ENCODE measurements around the gene DOCK1. TPM values are rescaled to one million over a fixed set of nuclear protein-coding genes. Genes with fewer than 3 reads are reported as not detected.
"Not testable (repeated sequence)": the region's sequence is repeated elsewhere in the genome, so short reads cannot be mapped to it uniquely, and the experiment has no call there.

The DOCK1 gene
- total RNA-seq, 1 donor from 2014 or later, result 57.8 TPM

GRCh38 chr10:126889421-126889820 lies 15.8 kb upstream of the DOCK1 start:
- H3K36me3 Mint-ChIP-seq (ENCODE audit: low read depth), result no peaks in the 10 kb centered on the region
- no peaks in the 10 kb centered on the region for H3K9me3 Mint-ChIP-seq (ENCODE audit: low read depth)
- H3K4me1 Mint-ChIP-seq (ENCODE audit: low read depth), result no peaks in the 10 kb centered on the region
- H3K4me3 Mint-ChIP-seq (ENCODE audit: unreplicated experiment), result no peak overlapping the region
- H3K27ac Mint-ChIP-seq (ENCODE audit: unreplicated experiment), result no peak overlapping the region
- DNase-seq (ENCODE audit: low spot score), result no peak
- H3K27me3 Mint-ChIP-seq (ENCODE audit: low read depth), result peaks cover 2% of the 10 kb centered on the region
- no peak for TF ChIP-seq CTCF (IDR thresholded peaks at IDR 0.05)

- DNase-seq (ENCODE audit: low spot score); H3K4me3 Mint-ChIP-seq (ENCODE audit: unreplicated experiment); H3K4me1 Mint-ChIP-seq (ENCODE audit: low read depth); H3K36me3 Mint-ChIP-seq (ENCODE audit: low read depth); H3K9me3 Mint-ChIP-seq (ENCODE audit: low read depth); H3K27ac Mint-ChIP-seq (ENCODE audit: unreplicated experiment); H3K27me3 Mint-ChIP-seq (ENCODE audit: low read depth): not testable (repeated sequence)
Measured at GRCh38 chr10:126890797-126891196, 14.4 kb upstream of the DOCK1 start.

- TF ChIP-seq CTCF (IDR thresholded peaks at IDR 0.05), result no peak
- peaks cover 2% of the 10 kb centered on the region for H3K27me3 Mint-ChIP-seq (ENCODE audit: low read depth)
- no peaks in the 10 kb centered on the region for H3K9me3 Mint-ChIP-seq (ENCODE audit: low read depth)
- H3K4me3 Mint-ChIP-seq (ENCODE audit: unreplicated experiment), result no peak overlapping the region
- no peaks in the 10 kb centered on the region for H3K4me1 Mint-ChIP-seq (ENCODE audit: low read depth)
- H3K27ac Mint-ChIP-seq (ENCODE audit: unreplicated experiment), result no peak overlapping the region
- H3K36me3 Mint-ChIP-seq (ENCODE audit: low read depth), result no peaks in the 10 kb centered on the region
- DNase-seq (ENCODE audit: low spot score), result no peak
Measured at GRCh38 chr10:126892226-126893175, 12.7 kb upstream of the DOCK1 start.

GRCh38 chr10:126893206-126893605 lies 12.0 kb upstream of the DOCK1 start:
- H3K9me3 Mint-ChIP-seq (ENCODE audit: low read depth), result peaks cover 4% of the 10 kb centered on the region
- no peaks in the 10 kb centered on the region for H3K4me1 Mint-ChIP-seq (ENCODE audit: low read depth)
- no peak overlapping the region for H3K4me3 Mint-ChIP-seq (ENCODE audit: unreplicated experiment)
- no peak for DNase-seq (ENCODE audit: low spot score)
- TF ChIP-seq CTCF (IDR thresholded peaks at IDR 0.05), result no peak
- no peak overlapping the region for H3K27ac Mint-ChIP-seq (ENCODE audit: unreplicated experiment)
- peaks cover 2% of the 10 kb centered on the region for H3K27me3 Mint-ChIP-seq (ENCODE audit: low read depth)
- H3K36me3 Mint-ChIP-seq (ENCODE audit: low read depth), result peaks cover 2% of the 10 kb centered on the region

- Mint-ChIP-seq H3K27me3 (ENCODE audit: low read depth) (peaks cover 2% of the 10 kb centered on the region), H3K4me1 (ENCODE audit: low read depth) (no peaks in the 10 kb centered on the region), H3K36me3 (ENCODE audit: low read depth) (peaks cover 2% of the 10 kb centered on the region), H3K27ac (ENCODE audit: unreplicated experiment) (no peak overlapping the region), H3K9me3 (ENCODE audit: low read depth) (peaks cover 9% of the 10 kb centered on the region), H3K4me3 (ENCODE audit: unreplicated experiment) (no peak overlapping the region)
- no peak for DNase-seq (ENCODE audit: low spot score)
- TF ChIP-seq CTCF (IDR thresholded peaks at IDR 0.05), result no peak
Measured at GRCh38 chr10:126893841-126894240, 11.4 kb upstream of the DOCK1 start.
